SK-N-SH treated with all-trans-retinoic acid at 6 μM for 48 hours (cell line): ENCODE data around the gene CUBN.

Experiments used
- ATAC-seq: fragments of 200-7000 bp; cut with Tn5 transposase; 3 replicates; pipeline ENCODE4 v1.9.1; 2020; ENCODE audit warnings: mild to moderate bottlenecking, moderate library complexity
- BACH2 ChIP-seq: fragments of 250-450 bp; sonication (Bioruptor Pico); IDR thresholded peaks from 2 replicates; pipeline ENCODE4 v1.9.0; 2021; ENCODE audit warnings: mild to moderate bottlenecking, borderline replicate concordance
- CSDC2 ChIP-seq: fragments of 250-450 bp; sonication (Bioruptor Pico); IDR thresholded peaks from 2 replicates; pipeline ENCODE4 v1.5.0; 2020; ENCODE audit warnings: mild to moderate bottlenecking, moderate library complexity
- CSRNP3 ChIP-seq: fragments of 250-450 bp; sonication (Bioruptor Pico); IDR thresholded peaks from 2 replicates; pipeline ENCODE4 v1.5.1; 2021; ENCODE audit warnings: mild to moderate bottlenecking, moderate library complexity
- ESRRG ChIP-seq: fragments of 250-450 bp; sonication (Bioruptor Pico); IDR thresholded peaks from 2 replicates; pipeline ENCODE4 v1.6.1; 2021; ENCODE audit warnings: mild to moderate bottlenecking
- GLIS3 ChIP-seq: fragments of 250-450 bp; sonication (Bioruptor Pico); IDR thresholded peaks from 2 replicates; pipeline ENCODE4 v1.5.0; 2020; ENCODE audit warnings: mild to moderate bottlenecking, moderate library complexity
- ISL1 ChIP-seq: fragments of 250-450 bp; sonication (Bioruptor Pico); IDR thresholded peaks from 2 replicates; pipeline ENCODE4 v2.1.2; 2022; ENCODE audit warnings: mild to moderate bottlenecking, moderate library complexity
- PATZ1 ChIP-seq: fragments of 250-450 bp; sonication (Bioruptor Pico); IDR thresholded peaks from 2 replicates; pipeline ENCODE4 v1.8.0; 2020; ENCODE audit warnings: mild to moderate bottlenecking, moderate library complexity, borderline replicate concordance
- POU6F1 ChIP-seq: fragments of 250-450 bp; sonication (Bioruptor Pico); IDR thresholded peaks from 2 replicates; pipeline ENCODE4 v1.8.0; 2021; ENCODE audit warnings: low read depth, mild to moderate bottlenecking, moderate library complexity, borderline replicate concordance
- PPARA ChIP-seq: fragments of 250-450 bp; sonication (Bioruptor Pico); IDR thresholded peaks from 2 replicates; pipeline ENCODE4 v1.5.0; 2020; ENCODE audit warnings: mild to moderate bottlenecking, borderline replicate concordance
- RARB ChIP-seq: fragments of 250-450 bp; sonication (Bioruptor Pico); IDR thresholded peaks from 2 replicates; pipeline ENCODE4 v1.8.0; 2021; ENCODE audit warnings: mild to moderate bottlenecking, moderate library complexity
- SNAI2 ChIP-seq: fragments of 250-450 bp; sonication (Bioruptor Pico); IDR thresholded peaks from 2 replicates; pipeline ENCODE4 v1.5.0; 2020; ENCODE audit warnings: mild to moderate bottlenecking, moderate library complexity
- TCF4 ChIP-seq: fragments of 250-450 bp; sonication (Bioruptor Pico); IDR thresholded peaks from 2 replicates; pipeline ENCODE4 v1.8.0; 2021; ENCODE audit warnings: mild to moderate bottlenecking, moderate library complexity, borderline replicate concordance
- ZC3H10 ChIP-seq: fragments of 250-450 bp; sonication (Bioruptor Pico); IDR thresholded peaks from 2 replicates; pipeline ENCODE4 v1.5.1; 2021; ENCODE audit warnings: mild to moderate bottlenecking, moderate library complexity
- ZFP3 ChIP-seq: fragments of 250-450 bp; sonication (Bioruptor Pico); IDR thresholded peaks from 2 replicates; pipeline ENCODE4 v1.5.0; 2020; ENCODE audit warnings: mild to moderate bottlenecking, moderate library complexity
- ZFP30 ChIP-seq: fragments of 450-650 bp; formaldehyde crosslinking; IDR thresholded peaks from 2 replicates; pipeline ENCODE4 v1.5.0; 2022; ENCODE audit warnings: mild to moderate bottlenecking, moderate library complexity
- ZNF565 ChIP-seq: fragments of 450-650 bp; formaldehyde crosslinking; conservative IDR thresholded peaks from 2 replicates; pipeline ENCODE4 v1.5.0; 2020; ENCODE audit warnings: low read depth, mild to moderate bottlenecking, moderate library complexity
- ZNF70 ChIP-seq: fragments of 450-650 bp; formaldehyde crosslinking; IDR thresholded peaks from 2 replicates; pipeline ENCODE4 v1.5.0; 2020; ENCODE audit warnings: mild to moderate bottlenecking, moderate library complexity
- TF ChIP-seq, protein P1 (sequence below): fragments of 250-450 bp; sonication (Bioruptor Pico); IDR thresholded peaks from 2 replicates; pipeline ENCODE4 v1.5.0; 2020; ENCODE audit warnings: mild to moderate bottlenecking, moderate library complexity
- TF ChIP-seq, protein P2 (sequence below): fragments of 250-450 bp; sonication (Bioruptor Pico); IDR thresholded peaks from 2 replicates; pipeline ENCODE4 v1.5.1; 2020; ENCODE audit warnings: low read depth, mild to moderate bottlenecking, moderate library complexity

The CUBN gene

DNA sequence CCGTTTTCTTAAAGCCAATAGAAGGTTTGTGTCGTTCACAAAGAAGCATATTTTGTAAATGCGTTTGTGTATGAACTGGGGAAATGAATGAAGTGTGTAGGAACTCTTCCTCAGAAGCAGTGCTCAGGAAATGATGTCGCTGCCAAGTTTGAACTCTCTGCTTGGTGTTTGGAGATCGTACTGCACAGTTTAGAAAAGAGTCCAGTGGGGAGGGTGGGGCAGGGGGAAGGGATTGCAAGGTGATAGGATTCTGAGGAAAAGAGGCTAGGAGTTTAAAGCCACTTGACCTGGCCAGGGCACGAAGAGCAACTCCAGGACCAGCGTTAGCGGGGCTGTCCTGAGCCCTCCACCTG, 122.2 kb downstream of the CUBN start:
- TF ChIP-seq, protein P1, sequence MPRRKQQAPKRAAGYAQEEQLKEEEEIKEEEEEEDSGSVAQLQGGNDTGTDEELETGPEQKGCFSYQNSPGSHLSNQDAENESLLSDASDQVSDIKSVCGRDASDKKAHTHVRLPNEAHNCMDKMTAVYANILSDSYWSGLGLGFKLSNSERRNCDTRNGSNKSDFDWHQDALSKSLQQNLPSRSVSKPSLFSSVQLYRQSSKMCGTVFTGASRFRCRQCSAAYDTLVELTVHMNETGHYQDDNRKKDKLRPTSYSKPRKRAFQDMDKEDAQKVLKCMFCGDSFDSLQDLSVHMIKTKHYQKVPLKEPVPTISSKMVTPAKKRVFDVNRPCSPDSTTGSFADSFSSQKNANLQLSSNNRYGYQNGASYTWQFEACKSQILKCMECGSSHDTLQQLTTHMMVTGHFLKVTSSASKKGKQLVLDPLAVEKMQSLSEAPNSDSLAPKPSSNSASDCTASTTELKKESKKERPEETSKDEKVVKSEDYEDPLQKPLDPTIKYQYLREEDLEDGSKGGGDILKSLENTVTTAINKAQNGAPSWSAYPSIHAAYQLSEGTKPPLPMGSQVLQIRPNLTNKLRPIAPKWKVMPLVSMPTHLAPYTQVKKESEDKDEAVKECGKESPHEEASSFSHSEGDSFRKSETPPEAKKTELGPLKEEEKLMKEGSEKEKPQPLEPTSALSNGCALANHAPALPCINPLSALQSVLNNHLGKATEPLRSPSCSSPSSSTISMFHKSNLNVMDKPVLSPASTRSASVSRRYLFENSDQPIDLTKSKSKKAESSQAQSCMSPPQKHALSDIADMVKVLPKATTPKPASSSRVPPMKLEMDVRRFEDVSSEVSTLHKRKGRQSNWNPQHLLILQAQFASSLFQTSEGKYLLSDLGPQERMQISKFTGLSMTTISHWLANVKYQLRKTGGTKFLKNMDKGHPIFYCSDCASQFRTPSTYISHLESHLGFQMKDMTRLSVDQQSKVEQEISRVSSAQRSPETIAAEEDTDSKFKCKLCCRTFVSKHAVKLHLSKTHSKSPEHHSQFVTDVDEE (CRISPR knock-in tag), result no peak
- TF ChIP-seq ZFP30 (CRISPR knock-in tag), result no peak
- TF ChIP-seq, protein P2, sequence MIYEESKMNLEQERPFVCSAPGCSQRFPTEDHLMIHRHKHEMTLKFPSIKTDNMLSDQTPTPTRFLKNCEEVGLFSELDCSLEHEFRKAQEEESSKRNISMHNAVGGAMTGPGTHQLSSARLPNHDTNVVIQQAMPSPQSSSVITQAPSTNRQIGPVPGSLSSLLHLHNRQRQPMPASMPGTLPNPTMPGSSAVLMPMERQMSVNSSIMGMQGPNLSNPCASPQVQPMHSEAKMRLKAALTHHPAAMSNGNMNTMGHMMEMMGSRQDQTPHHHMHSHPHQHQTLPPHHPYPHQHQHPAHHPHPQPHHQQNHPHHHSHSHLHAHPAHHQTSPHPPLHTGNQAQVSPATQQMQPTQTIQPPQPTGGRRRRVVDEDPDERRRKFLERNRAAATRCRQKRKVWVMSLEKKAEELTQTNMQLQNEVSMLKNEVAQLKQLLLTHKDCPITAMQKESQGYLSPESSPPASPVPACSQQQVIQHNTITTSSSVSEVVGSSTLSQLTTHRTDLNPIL (CRISPR knock-in tag), result no peak
- TF ChIP-seq SNAI2 (CRISPR knock-in tag), result no peak
- TF ChIP-seq POU6F1 (CRISPR knock-in tag), result no peak
- no peak for TF ChIP-seq ZNF70
- TF ChIP-seq, all 23 proteins: peak for 0
- ATAC-seq, result no peak

DNA sequence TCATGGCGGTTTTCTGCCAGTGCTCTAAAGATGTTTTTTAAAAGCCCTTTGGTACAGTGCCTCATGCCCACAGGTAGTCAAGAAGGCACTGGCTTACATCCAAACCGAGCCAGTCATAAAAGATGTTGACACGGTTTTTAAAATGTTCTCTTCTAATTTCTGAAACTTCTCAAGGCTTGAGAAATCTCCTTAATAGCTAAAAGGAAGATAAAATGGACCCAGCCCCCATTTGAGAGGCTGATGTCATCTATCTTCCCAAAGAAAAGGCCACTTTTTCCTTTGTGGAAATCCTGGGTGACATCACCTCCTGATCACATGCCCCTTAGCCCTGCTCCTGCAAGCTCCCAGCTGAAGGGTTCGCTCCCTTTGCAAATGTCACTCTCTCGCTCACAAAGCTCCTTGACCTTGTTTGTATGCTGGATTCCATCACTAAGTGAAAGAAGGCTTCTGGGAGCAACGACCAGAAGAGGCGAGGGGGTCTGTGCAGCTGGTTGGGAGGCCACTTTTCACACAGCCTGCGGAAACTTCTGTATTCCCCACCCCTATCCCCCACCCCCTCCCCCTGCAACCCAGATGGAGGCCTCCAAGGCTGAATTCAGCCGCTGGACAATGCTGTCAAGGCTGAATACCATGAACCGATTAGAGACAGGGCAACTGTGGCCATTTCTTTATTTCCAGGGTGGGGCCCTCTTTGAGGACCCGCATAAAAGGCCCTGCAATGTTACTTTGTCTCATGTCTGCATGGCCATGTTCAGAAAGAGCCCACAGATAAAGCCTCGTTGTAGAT, 122.8 kb downstream of the CUBN start:
- TF ChIP-seq CSDC2 (CRISPR knock-in tag), result no peak
- ATAC-seq, result no peak

GRCh38 chr10:17005621-17006566, 123.7 kb downstream of the CUBN start:
- TF ChIP-seq RARB (CRISPR knock-in tag) (no peak), PATZ1 (CRISPR knock-in tag) (no peak), ZNF565 (CRISPR knock-in tag) (no peak), PPARA (CRISPR knock-in tag) (no peak), ISL1 (CRISPR knock-in tag) (no peak), BACH2 (CRISPR knock-in tag) (no peak), CSRNP3 (CRISPR knock-in tag) (no peak), ZFP3 (CRISPR knock-in tag) (no peak), POU6F1 (CRISPR knock-in tag) (no peak), ESRRG (CRISPR knock-in tag) (no peak), TCF4 (no peak), SNAI2 (CRISPR knock-in tag) (no peak), ZNF70 (no peak), ZC3H10 (CRISPR knock-in tag) (no peak), CSDC2 (CRISPR knock-in tag) (no peak), ZFP30 (CRISPR knock-in tag) (no peak), GLIS3 (no peak)
- TF ChIP-seq, all 23 proteins: peak for 0

More at GRCh38 chr10:17005621-17006566, 123.7 kb downstream of the CUBN start:
- ATAC-seq, result no peak
